Neural progenitor cell (in vitro differentiated cells): ENCODE data around the gene SERPINB13.

Experiments used
- CTCF ChIP-seq: fragments of 200-600 bp; sonication (generic); IDR thresholded peaks from 2 replicates; pipeline ENCODE4 v1.5.1; 2017; ENCODE audit warnings: antibody characterized with exemption, mild to moderate bottlenecking
- EZH2 ChIP-seq: fragments of 200-600 bp; sonication (generic); IDR thresholded peaks from 2 replicates; pipeline ENCODE4 v1.6.1; 2017; ENCODE audit warnings: antibody characterized with exemption, mild to moderate bottlenecking, moderate library complexity

GRCh38 chr18:63562284-63562683 lies 24.9 kb upstream of the SERPINB13 start:
- no peak for TF ChIP-seq CTCF
- TF ChIP-seq EZH2: no peak
